GM18951 (cell line): ENCODE data around the gene BTLA.

Source experiments
- POLR2A ChIP-seq: IDR thresholded peaks from 4 replicates; pipeline ENCODE4 v1.6.1; 2011; ENCODE audit warnings: mild to moderate bottlenecking; ENCODE audit not compliant: insufficient read length, insufficient read depth; ENCODE audit errors: extremely low read depth
- in situ Hi-C: fragments of 300-500 bp; cut with MboI; formaldehyde crosslinking; loops from one replicate; pipeline ENCODE4 v1.12.0; 2022; ENCODE audit warnings: low sequenced_read_pairs, mixed read lengths, inconsistent platforms; ENCODE audit not compliant: unreplicated experiment

BTLA gene

DNA sequence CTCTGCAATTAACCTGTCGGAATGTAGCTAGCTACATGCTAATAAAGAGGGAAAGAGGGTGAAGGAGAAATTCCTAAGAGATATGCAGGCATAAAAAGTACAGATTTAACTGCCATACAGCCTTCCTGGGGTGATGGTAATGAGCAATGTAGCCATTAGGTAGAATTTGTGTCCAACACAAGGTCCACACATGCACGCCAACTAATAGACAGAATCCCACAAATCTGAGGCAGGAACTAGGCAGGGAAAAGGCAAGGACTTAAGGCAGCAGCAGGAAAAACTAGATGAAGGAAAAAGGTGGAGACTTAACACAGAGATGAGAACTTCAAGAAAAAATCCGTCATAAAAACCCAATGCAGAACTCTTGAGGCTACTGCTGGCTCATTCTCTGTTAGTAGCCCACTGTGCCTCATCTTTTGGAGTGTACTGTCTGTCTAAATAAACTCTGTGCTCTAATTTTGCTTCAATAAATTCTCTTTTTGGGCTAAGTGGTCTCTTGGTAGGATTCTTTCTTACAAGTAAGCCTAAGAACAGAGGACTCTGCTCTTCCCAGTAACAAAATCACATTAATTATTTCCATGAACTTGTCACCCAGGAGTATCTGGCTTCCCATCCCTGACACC lies 81.5 kb downstream of the BTLA start:
- no peak for TF ChIP-seq POLR2A
- in situ Hi-C loops: no loop called here

DNA sequence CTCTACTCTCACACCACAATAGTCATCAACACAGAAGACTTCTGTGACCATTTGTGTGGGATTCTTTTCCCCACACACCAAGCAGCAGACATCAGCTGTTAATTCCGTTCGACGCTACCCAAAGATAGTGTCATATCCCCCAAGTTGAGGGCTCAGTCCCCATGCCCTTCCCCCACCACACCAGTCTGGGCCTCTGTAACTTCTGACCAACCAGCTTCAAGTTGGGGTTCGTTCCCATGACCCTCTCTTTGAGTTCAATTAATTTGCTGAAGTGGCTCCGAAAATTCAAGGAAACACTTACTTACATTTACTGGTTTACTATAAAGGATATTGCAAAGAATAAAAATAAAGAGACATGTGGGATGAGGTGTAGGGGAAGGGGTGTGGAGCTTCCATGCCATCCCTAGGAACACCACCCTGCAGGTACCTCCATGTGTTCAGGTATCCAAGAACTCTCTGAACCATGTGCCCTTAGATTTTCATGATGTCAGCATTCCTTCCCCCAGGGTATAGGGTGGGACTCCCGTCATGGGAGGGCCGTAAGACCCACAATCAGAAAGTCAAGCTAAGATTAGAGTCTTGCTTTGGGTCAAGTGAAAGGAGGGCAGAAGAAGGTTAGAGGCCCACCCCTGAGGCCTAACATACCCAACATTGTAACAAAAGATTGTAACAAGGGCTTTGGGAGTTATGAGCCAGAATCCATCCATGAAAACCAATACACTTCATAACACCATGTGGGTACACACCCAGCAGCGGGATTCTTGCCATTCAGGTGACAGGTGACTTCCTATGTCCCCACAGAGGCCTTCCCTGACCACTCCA lies 82.7 kb downstream of the BTLA start:
- in situ Hi-C loops: no loop called here
- TF ChIP-seq POLR2A: no peak

DNA sequence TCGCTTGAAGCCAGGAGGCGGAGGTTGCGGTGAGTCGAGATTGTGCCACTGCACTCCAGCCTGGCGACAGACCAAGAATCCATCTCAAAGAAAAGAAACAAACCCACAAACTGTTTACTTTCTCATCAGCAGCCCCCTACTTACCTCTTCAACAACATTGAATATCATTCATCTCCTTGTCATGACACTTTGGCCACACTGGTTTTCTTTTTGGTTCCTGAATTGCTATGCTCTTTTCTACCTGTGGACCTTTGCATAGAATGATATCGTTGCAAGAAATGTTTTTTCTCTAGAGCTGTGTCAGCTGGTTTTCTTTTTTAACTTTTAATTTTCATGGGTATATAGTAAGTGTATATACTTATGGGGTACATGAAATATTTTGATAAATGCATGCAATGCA lies 83.9 kb downstream of the BTLA start:
- TF ChIP-seq POLR2A: no peak
- in situ Hi-C loops: no loop called here
